NCI-H187 treated with DMSO at 0.1 percent for 48 hours (cell line): ENCODE measurements around the gene IGFN1.
"Not testable (repeated sequence)": the region's sequence is repeated elsewhere in the genome, so short reads cannot be mapped to it uniquely, and the experiment has no call there.

Experiments
- DNase-seq: peaks from one replicate; lab custom pipeline; 2025; lab: John Stamatoyannopoulos, UW

IGFN1 gene

DNA sequence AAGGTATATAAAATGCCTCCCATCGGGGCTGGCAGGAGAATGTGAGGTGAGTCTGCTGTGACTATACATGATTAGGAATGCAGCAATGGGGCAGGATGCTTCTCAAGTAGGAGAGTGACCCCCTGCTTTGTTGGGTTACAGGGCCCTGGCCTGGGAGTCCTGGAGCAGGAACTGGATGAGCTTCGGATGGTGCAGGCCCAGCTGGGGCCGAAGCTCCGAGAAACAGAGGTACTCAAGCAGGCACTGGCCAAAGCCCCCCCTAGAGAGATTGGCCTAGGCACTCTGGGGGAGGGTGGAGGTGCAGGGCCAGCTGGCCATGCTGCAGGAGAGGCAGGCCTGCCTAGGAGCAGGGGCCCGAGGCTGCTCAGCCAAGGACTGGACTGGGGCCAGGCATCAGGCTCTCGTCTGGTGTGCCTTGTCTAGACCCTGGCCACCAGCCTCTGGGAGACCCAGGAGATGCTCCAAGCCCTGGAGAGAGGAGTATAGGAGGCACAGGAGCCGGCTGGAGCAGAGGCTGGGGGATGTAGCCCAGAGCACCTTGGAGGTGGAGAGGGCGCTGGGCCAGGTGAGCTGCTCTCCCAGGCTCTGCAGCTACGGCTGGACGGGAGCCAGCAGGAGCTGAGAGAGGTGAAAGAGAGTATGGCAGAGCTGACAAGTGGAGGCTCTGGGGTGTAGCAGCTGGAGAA is 59.8 kb downstream of the IGFN1 start:
- DNase-seq = no peak

DNA sequence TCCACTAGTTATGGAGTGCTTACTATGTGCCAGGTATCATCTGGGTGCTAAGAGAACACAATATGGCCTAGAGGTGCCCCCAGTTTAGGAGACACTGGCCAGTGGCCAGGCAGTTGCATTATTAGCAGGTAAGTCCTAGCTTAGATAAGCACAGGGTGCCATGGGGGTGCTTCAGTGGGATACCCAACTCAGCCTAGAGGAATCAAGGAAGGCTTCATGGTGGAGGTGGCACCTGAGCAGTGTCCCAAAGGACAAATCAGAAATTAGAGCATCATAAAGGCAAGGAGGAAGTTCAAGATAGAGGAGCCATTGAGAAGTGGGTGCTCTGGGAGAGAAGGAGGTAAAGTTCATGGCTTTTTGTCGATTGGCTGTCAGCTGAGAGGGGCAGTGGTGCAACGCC is 60.8 kb downstream of the IGFN1 start:
- DNase-seq = no peak

DNA sequence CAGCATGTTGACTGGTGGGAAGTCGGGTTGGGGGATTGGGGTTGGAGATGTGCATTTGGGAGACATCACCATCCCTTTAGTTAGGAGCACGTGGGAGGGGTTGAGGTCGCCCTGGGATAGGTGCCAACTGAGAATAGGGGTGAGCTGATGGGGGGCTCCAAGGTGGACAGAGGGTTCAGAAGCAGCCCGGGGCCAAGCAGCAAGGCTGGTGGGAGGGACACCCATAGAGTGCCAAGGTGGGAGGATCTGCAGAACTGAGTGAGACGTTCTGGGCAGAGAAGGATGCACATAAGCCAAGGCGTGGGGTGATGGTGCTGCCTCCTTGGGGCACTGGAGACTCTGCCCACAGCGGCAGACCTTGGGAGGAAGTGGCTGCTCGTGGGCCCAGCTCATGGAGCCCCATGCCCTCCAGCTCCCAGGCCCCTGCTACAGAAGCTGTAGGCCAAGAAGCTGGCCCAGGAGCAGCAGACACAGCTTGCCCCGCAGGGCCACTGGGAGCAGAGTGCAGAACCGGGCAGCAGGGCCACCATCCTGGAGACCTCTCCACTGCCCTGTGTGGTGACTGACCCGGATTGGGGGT is 61.3 kb downstream of the IGFN1 start:
- DNase-seq = no peak

DNA sequence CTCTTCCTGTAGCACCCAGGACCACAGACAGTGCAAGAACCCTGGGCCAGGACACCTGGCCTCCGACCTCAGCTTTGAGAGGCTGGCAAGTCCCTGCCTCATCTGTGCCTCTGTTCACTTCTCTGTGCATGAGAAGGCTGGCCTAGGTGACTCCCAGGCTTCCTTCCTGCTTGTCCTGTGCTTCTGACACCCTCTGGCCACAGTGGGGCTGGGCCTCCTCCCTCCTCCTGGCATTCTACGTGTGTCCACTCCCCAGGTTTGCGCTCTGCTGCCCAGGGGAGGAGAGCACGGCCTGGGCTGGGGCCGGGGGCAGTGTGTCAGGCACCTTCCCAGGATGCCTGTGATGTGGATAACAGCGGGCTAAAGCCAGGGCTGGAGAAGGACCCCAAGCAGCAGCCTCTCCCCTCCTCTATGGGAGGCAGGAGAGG is 62.3 kb downstream of the IGFN1 start:
- DNase-seq = no peak

- no peak for DNase-seq
Observed at GRCh38 chr1:201253411-201253810, 62.8 kb downstream of the IGFN1 start.

DNA sequence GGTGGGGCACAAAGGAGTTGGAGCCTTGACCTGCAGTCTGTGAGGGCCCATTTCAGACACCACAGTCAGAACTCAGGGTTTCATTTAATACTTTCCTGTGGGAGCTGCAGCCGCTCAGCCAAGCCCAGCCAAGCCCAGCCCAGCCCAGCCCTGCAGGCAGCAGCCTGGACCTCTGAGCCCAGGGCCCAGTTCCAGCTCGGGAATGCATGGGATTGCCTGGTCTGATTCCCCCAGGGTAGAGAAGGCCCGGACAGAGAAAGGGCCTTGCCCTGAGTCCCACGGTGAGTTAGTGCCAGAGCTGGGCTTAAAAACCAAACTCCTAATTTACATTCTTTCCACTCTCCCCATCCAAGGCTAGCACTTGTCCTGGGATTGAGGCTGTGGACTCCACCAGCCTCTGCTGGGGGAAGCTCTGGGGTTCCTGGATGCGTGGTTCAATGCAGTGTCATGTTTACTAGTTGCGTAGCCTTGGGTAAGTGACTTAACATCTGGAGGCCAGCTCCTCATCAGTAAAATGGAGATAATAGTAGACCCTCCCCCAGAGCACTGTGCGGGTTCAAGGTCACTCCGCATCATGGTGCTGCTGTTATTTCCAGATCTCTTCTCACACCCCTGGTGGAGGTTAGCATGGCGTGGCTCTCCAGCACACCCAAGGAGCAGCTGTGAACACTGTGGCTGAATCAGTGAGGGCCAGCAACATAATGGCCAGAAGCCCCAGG is 63.4 kb downstream of the IGFN1 start:
- DNase-seq = no peak

DNA sequence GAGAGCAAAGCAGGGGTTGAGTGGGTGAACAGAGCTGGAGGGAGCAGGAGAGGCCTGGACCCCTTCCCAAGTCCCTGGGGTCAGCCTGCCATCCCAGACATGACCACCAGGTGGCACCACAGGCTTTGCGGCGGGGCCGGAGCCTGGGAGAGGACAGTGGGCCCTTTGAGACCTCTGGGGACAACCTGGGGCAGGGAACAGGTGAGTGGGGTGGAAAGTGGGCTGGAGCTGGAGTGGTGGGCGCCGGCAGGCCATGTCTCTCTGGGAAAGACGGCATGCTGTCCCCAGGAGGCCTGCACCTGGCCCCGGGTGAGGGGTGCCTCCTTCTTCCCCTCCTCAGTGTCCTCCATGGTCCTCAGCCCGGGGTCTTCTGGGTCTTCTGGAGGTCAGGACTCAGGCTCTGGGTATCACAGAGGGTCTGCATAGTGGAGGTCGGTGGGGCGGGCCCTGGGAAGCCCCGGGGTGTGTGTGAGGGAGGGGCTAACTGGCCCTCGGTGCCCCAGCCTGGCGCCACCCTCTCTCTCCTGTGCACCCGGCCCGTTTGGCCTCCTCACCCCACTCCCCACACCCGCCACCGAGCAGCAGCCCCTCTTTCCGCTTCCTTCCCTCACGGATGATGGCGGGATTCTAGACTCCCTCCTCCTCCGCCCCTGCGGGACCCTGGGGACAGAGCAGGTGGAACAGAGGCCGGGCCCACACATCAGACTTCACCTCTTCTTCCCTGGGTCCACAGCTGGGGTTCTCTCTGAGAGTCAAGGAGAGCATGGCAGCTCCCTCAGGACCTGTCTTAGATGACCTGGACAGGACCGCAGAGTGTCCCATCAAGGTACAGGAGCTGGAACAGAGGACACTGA is 64.2 kb downstream of the IGFN1 start:
- no peak for DNase-seq

DNA sequence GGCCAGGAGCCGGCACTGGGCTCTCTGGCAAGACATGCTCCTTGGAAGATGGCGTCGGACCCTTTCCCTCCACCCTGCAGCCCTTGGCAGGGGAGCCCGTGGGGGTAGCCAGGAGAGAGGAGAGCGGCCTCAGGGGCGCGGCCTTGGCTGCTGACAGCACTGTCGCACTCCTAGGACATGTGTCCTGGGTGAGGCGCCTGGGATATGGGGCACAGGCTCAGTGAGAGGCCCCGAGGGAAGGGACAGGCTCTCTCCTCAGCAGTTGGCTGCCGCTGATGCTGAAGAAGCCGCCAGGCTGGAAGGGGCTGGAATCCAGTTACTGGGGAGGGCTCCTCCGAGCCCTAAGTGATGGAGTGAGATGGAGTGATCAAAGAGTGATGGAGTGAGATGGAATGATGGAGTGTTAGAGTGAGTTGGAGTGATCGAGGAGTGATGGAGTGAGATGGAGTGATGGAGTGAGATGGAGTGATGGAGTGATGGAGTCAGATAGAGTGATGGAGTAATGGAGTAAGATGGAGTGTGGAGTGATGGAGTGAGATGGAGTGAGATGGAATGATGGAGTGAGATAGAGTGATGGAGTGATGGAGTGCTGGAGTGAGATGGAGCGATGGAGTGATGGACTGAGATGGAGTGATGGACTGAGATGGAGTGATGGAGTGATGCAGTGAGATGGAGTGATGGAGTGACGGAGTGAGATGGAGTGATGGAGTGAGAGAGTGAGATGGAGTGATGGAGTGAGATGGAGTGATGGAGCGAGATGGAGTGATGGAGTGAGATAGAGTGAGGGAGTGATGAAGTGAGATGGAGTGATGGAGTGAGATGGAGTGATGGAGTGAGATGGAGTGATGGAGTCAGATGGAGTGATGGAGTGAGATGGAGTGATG is 65.1 kb downstream of the IGFN1 start:
- no peak for DNase-seq

- not testable (repeated sequence) for DNase-seq
Observed at GRCh38 chr1:201258132-201258531, 67.5 kb downstream of the IGFN1 start.

- no peak for DNase-seq
Observed at GRCh38 chr1:201258763-201259230, 68.2 kb downstream of the IGFN1 start.

- DNase-seq = no peak
Observed at GRCh38 chr1:201259476-201260235, 69.0 kb downstream of the IGFN1 start.

DNA sequence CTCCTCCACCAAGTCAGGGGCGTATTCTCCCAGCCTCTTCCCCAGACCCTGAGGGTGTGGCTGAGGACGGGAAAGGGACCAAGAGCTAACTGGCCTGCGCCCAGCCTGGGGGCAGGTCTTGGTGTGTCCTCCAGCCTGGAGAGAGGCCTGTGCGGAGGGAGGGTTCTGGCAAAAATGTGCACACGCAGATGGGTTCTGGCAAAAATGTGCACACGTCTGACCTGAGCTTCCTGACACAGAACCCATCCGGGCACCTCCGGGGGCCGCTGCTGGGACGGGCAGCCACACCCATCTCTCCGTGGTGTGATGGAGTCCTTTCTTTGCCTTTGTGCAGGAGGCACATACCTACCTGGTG is 69.6 kb downstream of the IGFN1 start:
- no peak for DNase-seq

GRCh38 chr1:201260648-201261311 is 70.2 kb downstream of the IGFN1 start:
- no peak for DNase-seq

DNA sequence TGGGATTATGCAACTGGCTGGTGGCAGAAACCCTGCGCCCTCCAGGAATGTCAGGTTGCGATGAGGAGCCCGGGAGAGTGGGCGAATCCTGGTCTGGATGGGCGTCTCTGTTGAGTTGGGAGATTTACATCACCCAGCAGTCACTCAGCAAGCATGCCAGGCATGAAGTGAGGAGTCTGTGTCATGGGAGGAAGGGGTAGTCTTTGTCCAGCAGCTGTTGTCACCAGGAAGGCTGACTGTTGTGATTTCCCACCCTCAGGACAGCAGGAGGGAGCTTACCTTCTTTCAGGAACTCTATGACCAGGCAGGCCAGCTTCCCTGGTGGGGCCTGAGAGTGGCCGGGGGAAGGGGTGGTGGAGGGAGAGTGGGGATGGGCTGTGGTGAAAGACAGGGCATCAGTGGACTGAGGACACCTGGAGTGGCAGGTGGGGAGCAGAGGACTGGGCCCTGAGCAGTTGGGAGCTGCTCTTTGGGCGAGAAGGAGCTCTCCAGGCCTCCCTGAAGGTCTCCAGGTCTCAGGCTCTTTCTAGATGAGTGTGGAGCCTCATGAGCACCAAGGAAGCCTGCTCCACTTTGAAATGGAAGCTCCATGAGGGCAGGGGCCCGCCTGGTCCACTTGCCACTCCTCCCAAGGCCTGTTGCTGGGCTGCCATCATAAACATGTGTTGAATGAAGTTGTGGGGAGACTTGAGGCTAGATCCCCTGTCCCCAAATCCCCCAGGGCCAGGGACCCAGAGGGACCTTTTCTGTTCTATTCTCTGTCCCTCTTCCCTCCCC is 71.3 kb downstream of the IGFN1 start:
- no peak for DNase-seq

DNA sequence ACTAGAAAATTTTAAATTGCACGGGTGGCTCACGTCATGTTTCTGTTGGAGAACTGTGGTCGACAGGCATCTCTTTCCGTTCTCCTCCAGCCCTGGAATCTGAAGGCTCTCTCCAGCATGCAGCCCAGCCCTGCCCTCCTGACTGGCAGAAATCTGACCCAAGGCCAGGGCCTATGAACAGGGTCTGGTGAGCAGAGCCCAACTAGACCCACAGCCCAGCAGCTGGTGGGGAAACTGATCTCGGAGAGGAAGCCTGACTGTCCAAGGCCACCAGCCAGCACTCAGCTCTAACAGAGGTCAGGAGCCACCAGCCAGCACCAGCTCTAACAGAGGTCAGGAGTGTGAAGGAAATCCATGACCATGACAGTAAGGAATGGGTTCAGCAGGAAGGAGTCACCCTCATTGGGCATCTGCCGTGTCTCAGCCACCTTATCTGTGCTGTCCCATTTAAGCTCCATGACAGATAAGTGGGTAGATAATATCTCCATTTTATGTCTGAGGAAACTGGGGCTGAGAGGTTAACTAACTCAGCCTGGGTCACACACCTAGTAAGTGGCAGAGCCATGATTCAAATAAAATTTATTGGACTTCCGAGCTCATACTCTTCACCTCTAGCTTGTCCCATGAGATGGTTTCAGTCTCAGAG is 72.5 kb downstream of the IGFN1 start:
- DNase-seq = no peak

GRCh38 chr1:201264072-201264471 is 73.4 kb downstream of the IGFN1 start:
- no peak for DNase-seq

DNA sequence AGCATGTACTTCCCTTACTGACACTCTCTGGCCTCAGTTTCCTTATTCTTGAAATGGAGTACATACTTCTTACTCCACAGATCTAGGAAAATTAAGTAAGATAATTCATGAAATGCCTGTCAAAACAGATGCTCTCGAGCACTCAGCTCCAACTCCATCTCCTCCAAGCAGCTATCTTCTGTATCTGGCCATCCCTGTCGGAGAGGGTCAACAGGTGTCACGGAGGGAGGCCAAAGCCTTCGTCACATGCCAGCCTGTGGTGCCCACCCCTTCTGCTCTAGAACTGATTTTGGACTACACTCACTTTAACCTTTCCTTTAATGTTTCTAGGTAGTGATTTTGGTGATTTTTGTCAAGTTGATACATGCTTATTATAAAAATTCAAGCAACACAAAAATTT is 73.9 kb downstream of the IGFN1 start:
- DNase-seq = no peak

DNA sequence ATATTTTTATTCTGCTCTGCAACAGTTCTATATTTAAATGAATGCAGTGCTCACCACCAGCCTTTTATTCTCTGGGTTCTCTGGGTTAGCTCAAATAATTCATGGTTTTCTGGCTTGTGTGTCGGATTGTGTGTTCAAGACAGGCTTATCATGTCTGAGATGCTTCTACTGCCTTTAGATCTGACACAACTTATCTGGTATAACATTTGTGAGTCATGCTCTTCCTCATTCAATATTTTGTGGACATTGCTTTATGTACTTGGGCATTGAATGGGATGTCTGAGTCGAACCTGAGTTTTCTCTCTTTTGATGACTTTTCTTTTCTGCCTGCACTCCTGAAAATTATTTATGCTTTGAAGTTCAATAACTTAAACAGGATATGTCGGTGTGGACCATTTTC is 75.1 kb downstream of the IGFN1 start:
- no peak for DNase-seq

GRCh38 chr1:201266276-201266675 is 75.7 kb downstream of the IGFN1 start:
- no peak for DNase-seq
